NCI-H1092 (cell line): ENCODE measurements around the gene ITGA11.

ENCODE experiments used
- DNase-seq: peaks from one replicate; lab custom pipeline; 2025; lab: John Stamatoyannopoulos, UW

ITGA11 gene

DNA sequence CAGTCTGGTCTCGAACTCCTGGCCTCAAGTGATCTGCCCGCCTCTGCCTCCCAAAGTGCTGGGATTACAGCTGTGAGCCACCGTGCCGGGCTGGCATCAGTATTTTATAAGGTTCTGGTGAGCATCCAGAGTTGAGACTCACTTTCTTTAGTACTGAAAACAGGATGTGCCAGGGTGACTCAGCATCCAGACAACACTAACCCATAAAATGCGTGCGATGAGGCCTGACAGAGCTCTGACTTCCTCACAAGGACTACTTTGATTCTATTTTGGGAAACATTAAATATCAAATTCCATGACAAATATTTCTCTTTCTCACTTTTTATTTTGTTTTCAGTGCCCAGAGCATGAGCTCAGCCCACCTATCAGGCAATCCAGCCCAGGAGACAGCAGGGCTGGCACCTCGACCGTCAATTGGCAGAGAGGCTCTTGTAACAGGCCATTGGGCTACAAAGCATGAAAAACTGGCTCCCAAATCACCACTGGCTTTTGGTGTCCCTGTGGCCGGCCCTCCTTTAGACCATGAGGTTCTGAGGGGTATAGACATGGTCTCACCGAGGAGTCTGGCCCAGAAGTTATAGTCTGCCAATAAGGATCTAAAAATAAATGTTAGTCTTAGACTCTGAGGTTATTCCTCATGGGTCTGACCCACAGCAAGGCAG is 79.4 kb downstream of the ITGA11 start:
- DNase-seq = no peak

DNA sequence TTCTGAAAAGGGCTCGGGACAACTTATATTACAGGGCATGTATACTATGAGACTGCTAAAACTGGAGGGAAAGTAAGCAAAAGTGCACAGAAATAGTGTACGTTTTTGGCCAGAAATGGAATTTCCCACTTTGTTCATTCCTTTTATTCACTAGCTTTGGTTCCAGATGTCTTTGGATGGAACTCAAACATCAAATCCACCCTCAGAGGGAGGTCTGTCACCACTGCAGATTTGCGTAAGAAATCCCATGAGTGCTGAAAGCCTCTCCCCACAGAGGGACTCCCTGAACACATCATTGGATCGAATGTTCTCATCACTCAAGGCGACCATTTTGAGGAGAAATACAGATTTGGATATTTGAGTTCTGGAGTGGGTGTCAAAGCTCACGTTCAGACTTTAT is 82.8 kb downstream of the ITGA11 start:
- no peak for DNase-seq

DNA sequence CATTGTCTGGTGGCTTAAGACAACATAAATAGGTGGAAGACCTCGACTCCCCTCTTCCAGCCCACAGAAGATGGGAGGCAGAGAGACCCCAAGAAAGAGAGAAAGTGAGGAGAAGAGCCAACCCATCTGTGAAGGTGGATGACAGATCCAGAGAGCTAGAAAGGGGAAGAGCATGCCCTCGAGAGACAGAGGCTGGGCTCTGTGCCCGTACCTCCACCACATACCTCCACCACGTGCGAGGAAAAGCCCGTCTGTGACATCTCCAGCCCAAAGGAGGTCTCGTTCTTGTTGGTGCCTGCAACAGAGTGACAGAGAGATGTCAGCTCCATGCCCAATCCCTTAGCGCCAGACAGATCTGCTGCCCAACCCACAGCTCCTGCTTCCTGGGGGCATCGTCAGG is 83.4 kb downstream of the ITGA11 start:
- no peak for DNase-seq

DNA sequence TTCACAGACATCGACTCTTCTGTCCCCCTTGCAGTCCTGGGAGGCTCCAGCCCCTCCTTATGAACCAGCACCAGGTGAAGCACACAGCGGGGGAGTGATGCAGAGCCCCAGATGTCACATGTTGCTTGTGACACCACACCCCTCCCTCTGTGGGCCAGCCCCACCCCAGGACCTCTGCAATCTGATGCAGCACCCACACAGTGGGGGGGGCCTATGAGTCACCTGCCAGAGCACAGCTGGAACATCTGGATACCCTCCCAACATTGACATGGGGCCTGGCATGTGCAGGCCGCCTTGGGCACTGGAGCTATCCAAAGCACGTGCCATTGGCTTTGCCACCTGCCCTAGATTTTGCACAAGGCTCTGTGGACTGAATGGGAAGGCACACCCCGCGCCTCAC is 83.9 kb downstream of the ITGA11 start:
- DNase-seq = no peak

DNA sequence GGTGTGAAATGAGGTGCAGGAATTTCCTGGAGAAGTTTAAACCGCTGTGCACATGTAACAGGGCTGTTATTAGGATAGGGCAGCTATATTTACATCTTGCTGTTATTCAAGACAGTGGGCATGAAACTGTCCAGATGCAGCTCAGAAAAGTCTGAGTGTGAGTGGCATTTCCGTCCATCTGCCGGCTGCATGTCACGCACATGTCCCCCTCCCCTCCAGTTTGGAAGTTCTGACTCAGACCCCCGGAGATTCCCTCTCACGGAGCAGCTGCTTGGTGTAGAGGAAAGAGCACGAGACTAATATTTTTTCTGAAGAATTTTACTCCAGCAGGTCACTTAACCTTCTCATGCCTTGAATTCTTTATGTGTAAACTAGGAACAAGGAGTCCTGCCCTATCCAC is 84.6 kb downstream of the ITGA11 start:
- no peak for DNase-seq

DNA sequence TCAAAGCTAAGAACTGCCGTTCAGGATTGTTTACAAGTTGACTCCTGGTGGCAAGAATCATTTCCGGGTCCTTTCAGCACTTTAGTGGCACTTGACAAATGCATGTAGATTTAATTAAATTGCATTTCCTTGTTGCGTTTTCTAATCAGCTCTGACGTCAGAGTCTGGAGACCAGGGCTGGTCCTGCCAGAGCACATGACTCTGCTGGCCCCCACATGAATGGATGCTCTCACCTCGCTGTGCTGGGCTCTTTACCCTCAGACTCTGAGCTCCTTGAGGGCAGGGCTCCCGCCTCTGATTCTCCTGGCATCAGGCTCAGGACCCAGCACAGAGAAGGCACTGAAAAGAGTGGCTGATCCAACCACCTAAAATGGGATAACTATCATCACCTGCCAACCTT is 85.0 kb downstream of the ITGA11 start:
- no peak for DNase-seq

DNA sequence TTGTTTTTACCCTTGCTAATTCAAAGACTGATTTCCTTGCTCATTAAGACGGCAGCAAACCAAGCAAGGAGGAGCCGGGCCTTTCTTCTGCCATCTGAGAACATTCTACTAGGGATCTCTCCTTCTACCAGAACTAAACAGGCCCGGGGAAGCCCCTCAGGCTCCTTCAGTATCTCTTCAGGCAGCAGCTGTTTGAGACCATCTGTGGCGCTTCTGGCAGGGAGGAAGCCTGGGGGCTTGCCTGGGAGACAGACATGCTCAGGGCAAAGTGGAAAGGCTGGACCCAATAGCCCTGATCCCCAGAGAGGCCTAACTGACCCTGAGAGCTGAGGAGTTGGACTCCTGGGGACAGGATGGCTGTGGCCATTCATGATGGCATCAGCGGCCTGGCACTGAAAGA is 86.5 kb downstream of the ITGA11 start:
- no peak for DNase-seq

DNA sequence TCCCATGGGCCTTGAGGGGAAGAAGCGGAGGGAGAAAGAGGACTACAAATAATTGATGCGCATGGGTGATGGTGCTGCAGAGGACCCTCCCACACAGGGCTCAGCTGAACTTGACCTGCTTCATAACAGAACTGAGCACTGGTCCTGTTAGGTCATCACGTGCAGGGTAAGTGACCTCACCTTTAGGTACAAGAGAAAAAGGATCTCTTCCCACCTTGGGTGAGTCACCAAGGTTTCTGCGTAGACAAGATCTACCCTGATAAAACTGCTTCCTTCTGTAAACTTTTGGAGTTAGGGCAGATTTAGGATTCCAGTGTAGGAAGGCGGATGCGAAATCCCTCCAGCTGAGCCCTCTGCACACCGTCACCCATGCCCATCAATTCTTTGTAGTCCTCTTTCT is 87.4 kb downstream of the ITGA11 start:
- no peak for DNase-seq

DNA sequence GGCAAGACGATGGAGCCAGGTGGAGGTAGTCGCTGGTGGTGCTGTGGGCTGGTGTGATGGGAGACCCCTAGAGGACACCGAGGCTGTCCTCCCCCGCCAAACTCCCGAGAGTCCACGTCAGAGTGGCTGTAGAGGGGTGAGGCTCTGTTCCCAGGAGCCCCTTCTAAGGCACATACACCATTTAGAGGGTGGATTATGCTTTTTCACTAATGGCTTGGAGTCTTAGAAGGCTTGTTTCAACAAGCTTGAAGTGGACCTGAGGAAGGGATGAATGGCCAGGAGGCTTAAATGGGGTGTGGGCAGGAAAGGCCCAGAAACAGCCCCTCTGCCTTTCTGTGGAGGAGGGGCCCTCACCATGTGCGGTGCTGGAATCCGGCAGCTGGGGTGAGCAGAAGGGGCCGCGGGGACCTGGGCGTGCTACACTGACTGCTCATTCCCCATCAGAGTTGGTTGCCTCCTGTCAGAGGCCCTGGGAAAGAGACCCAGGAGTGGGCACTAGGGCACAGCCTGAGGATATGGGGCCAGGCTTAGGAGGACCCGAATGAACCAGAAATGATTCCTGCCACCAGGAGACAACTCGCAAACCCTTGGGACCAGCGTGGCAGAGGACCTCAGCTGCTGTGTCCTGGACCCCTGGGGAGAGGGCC is 88.3 kb downstream of the ITGA11 start:
- no peak for DNase-seq

DNA sequence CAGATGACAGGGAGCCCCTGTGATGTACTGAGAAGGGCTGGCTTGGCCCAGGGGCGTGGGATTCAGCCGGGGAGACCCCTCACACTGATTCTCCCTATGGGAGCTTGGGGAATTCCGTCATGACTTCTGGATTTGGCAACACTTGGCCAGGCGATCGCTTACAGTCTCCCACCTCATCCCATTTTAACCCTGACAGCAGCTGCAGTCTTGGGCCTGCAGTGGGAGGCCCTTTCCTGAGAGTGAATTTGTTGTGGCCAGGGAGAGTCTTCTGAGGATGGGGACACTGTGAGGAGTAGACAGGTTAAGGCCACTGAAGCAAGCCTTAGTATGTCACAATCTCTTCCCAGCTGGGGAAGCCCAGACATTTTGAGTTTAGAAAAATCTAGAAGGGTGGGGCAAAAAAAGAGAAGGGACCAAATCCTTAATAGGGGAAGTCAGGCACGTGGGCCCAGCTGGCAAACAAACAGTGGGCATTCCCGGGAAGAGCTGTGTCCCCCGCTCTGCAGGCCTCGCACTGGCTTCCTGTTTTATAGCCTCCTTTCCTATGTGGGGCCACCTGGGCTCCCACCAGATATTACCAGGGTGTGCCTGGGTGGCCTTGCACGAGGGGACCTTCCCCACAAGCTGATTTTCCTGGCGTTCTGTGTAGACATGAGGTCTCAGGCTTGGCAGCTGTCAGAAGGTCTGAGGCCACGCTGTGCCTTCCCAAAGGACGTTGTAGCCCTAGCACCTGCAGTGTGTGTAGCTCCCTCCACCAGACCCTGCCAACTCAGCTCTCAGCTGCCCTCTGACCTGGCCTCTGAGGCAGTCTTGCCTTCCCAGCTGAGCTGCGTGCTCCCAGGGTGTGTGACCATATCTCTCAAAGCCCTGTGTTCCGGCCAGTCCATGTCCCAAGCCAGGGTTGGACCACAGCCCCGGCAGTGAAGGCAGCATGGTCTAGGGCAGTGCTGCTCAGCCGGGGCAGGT is 89.9 kb downstream of the ITGA11 start:
- no peak for DNase-seq

DNA sequence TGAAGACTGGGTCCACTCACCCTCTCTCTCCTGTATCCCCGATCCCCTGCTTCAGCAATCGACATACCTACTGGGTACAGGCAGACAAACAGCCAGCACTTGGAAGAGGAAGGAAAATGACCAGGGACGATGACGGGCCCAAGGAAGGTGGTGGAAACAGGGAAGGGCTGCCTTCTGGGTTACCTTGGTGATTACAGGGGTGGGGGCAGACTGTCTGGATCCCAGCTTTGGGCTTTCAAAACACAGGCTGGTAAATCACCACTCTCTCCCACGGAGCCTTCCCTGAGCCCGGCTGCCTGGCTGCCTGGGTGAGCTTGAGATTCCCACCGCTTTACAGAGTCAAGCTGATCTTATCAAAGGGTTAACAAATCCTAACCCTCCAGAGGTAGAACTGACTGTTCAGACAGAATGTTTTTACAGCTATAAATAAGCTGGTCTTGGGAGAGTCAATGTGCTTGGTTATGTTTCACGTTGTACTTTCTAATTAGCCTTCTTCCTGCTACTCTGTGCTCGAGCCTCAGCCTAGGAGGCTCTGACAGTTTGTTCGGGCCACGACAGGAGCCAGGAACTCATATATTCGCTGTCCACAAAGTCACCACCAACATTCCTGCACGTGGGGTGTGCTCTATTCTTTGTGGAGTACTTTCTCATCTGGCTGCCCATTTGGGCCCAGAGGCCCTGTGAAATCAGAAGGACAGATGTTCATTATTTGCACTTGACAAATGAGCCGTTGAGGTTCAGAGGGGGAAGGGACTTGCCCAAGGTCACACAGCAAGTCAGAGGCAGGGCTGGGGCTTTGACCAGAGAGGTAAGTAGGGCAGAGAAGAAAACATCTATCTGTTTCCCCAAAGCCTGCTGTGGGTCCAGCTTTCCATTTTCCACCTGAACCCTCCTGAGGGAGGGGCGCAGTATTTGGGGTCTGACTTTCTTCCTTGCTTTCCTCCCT is 91.0 kb downstream of the ITGA11 start:
- no peak for DNase-seq

DNA sequence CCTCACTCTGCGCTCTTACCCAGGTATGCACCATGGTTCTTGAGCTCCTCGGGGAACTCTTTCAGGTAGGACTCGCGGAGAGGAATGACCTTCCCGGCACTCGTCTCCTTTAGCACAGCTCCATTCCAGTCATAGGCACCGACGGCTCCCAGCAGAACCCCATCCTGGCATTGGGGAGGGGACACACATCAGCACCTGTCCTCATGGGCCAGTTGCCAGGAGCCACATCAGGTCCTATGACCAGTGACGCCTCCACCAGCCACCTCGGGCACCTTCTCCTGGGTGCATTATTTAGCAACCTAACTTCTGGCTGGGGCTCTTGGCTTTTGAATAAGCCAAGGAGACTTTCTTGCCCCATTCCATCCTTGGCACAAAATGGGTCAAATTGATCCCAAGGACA is 92.5 kb downstream of the ITGA11 start:
- DNase-seq = no peak

DNA sequence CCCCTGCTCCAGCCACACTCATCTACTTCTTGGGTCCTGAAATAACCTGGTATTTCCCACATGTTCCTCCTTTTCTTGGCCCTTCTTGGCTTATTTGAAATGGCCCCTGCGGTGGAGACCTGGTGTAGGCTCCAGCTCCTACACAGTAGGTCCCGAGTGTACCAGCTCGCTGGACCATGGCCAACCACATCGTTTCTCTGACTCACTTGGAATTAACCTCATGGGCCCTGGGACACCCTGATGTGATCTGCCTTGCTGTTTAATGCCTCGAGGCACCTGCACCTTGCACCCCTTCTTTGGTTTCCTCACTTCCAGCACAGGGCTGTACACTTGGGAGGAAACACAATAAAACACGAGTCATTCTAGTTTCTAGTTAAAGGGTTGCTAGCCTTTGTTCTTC is 94.1 kb downstream of the ITGA11 start:
- DNase-seq = no peak

DNA sequence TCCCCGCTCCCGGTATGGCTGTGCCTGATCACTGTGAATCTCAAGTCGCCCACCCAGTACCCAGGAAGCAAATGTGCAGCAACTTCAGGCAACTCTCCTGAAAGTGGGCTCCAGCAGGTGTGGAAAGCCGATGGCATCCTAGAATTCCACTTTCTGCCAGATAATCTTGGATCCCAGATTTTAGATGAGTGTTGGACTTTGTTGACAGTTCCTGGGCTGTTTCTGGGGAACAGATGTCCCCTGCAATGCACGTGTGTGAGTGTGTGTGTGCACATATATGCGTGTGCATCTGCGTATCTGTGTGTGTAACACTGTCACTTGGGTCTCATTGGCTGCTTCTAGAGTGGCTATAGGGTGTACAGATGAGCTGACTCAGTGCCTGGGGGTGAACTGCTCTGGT is 95.4 kb downstream of the ITGA11 start:
- no peak for DNase-seq

DNA sequence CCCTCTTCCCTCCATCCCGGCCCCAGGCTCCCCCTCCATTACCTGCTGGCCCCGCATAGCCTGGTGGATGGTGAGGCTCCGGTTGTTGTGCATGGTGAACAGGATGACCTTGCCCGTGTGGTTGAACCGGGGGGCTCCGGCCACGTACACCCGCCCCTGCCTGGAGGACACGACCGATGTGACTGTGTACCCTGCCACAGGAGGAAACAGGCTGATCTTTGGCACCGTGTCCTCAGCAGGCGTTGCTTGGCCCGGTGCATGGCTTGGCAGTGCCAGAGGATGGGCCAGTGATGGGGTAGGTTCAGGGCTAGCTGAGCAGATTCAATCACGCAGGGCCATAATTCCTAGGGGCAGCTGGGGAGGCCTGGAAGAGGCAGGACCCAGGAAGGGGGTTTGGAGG is 96.3 kb downstream of the ITGA11 start:
- DNase-seq = no peak

DNA sequence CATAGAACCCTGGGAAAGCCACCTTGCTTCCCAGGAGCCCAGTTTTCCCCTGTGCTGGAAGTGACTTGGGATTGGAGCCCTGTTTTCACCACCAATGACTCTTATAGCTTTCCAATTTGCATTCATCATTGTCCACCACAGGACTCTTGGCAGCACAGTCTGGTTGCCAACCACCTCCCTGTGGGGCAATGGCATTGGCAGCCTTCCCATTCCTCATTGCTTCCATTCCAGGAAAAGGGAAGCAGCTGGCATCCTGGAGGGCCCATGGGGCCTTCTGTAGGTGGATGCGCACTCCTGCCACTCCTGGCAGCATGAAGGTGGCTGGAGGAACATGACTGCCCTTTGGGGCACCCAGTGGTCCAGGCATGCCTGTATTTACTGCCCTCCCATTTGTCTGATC is 96.7 kb downstream of the ITGA11 start:
- DNase-seq = peak; percentile 55

DNA sequence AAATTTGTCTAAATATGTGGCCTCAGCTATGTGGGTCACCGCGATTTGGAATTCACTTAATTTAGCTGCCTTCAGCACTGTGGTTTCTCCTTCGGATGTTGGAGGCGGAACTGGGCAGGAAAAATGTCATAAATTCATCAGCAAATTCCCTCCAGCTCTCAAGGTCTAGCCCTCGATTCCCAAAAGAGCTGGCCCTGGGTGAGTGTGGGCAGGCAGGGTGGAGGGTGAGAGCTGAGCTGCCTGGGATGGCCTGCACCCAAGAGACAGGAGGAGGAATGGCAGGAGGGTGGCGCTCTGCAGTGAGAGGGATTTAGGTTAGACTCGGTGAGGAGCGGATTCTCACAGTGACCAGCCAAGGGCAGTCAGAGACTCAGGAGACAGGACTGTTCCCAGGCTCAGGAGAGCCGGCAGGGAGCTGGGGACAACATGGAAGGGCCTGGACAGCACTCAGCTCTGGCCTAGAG is 97.3 kb downstream of the ITGA11 start:
- no peak for DNase-seq

DNA sequence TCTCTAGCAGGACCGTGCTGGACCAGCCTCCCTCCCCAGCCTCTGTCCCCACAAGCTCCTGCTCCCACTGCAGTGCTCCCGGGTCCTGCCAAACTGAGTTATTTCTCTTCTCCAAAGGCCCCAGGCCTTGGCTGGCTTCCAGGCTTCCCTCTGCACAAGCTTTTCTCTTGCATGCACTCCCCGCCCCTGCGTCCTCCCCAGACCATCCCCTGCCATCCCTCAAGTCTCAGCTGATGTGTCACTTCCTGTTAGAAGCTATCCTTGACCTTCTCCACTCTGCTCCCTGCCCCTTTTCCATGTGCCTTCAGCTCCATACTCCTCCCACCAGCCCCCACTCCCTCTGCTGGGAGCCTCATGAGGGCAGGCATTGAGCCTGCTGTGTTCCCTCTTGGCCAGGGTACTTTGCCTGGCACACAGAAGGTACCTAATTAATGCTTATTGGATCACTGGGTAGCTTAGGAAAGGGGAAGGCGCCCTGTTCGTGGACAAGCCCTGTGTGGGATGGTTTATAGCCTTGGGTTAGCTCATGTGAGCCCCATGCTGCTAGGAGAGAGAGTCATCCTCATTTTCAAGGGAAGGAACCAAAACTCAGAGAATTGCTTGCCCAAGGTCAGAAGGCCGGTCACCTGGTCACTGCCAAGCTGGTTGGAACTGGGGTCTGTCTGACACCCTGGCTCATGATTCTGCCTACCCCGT is 98.0 kb downstream of the ITGA11 start:
- DNase-seq = no peak

DNA sequence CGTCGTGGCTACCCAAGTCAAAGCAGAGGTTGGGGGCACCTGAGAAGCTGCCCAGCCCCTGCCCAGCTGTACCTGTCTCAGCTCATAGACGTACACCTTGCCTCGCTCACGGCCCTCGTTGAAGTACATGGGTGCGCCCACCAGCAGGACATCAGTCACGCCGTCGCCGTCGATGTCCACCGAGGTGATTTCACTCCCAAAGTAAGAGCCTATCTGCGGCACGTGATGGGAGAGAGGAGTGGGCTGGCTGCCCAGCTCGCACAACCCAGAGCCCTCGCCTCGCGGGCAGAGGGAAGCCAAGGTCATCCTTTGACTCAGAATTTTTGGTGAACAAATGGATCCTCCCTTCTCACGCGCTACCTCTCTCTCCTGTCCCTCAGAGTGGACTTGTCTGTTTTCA is 99.7 kb downstream of the ITGA11 start:
- no peak for DNase-seq

DNA sequence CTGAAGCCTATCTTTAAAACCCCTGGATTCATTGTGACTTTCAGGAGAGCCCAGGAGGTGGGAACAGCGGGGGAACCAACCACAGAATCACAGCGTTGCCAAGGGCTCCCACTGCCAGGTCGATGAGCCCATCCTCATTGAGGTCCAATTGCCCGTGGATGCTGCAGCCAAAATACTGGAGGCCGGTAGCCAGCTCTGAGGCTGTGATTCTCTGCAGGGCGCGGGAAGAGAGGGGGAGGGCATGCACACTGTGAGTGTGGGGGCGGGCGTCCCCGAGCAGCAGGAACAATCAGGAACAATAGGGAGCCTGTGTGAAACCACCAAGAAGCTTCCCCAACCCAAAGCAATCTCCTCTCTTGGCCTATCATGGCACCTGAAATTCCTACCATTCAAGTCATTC is 101.1 kb downstream of the ITGA11 start:
- no peak for DNase-seq

DNA sequence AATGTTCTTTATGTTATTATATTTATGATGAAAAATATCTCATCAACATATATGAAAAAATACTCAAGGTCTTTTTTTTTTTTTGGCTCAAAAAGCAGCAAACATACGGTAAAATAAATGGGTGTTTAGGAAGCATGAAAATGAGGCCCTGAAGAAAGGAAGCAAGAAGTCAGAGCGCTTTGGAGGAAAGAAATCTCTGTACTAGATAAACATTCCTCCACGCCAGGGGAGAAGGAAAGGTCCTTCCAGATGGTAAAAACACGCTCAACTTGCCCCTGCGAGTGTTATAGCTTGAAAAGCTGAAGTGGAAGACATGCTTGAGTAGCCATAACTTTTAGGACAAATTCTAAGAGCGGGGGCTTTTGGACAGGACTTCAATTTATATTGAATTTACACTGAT is 101.5 kb downstream of the ITGA11 start:
- DNase-seq = no peak
